Neural crest cell (in vitro differentiated cells): Measurements from ENCODE around the gene FBXW5. TPM values are rescaled to one million over a fixed set of nuclear protein-coding genes. Genes with fewer than 3 reads are reported as not detected.

Experiments used
- DNase-seq: peaks from one replicate; pipeline ENCODE4 v3.0.0; 2021; ENCODE audit warnings: low read depth, mixed read lengths, low spot score
- H3K27ac Mint-ChIP-seq: one replicate; pipeline ENCODE4 v1.8.0; 2021; ENCODE audit warnings: mild to moderate bottlenecking, mixed read lengths; ENCODE audit not compliant: unreplicated experiment
- H3K27me3 Mint-ChIP-seq: 2 replicates; pipeline ENCODE4 v1.8.0; 2021; ENCODE audit warnings: low read depth, mild to moderate bottlenecking, mixed read lengths
- H3K36me3 Mint-ChIP-seq: 2 replicates; pipeline ENCODE4 v1.8.0; 2021; ENCODE audit warnings: low read depth, mild to moderate bottlenecking, mixed read lengths
- H3K4me1 Mint-ChIP-seq: 2 replicates; pipeline ENCODE4 v1.8.0; 2021; ENCODE audit warnings: mixed read lengths
- H3K4me3 Mint-ChIP-seq: one replicate; pipeline ENCODE4 v1.8.0; 2021; ENCODE audit warnings: mild to moderate bottlenecking, mixed read lengths
- H3K9me3 Mint-ChIP-seq: 2 replicates; pipeline ENCODE4 v1.8.0; 2021; ENCODE audit warnings: mixed read lengths
- CTCF ChIP-seq: fragments of 200-600 bp; sonication (generic); conservative IDR thresholded peaks from 2 replicates; pipeline ENCODE4 v1.5.0; 2021; ENCODE audit warnings: antibody characterized with exemption, mild to moderate bottlenecking
- total RNA-seq: library from RNA; stranded (reverse); gene quantifications from 2 replicates; pipeline ENCODE4 v1.2.1, GENCODE V29; 2021

FBXW5 gene
- total RNA-seq, 1 donor from 2014 or later = 81.2 TPM

- no peak overlapping the region for H3K4me3 Mint-ChIP-seq
- no peaks in the 10 kb centered on the region for H3K27me3 Mint-ChIP-seq
- no peaks in the 10 kb centered on the region for H3K9me3 Mint-ChIP-seq
- H3K27ac Mint-ChIP-seq = no peak overlapping the region
- H3K36me3 Mint-ChIP-seq = peaks cover 5% of the 10 kb centered on the region
- no peak for DNase-seq
- H3K4me1 Mint-ChIP-seq = no peaks in the 10 kb centered on the region
- no peak for TF ChIP-seq CTCF
Observed at GRCh38 chr9:136922540-136922939, 22.0 kb downstream of the FBXW5 start.

GRCh38 chr9:136921718-136922117 lies 22.8 kb downstream of the FBXW5 start:
- Mint-ChIP-seq H3K36me3 (peaks cover 8% of the 10 kb centered on the region), H3K27me3 (no peaks in the 10 kb centered on the region), H3K4me1 (no peaks in the 10 kb centered on the region), H3K27ac (no peak overlapping the region), H3K4me3 (no peak overlapping the region), H3K9me3 (no peaks in the 10 kb centered on the region)
- DNase-seq = no peak
- TF ChIP-seq CTCF = no peak

- Mint-ChIP-seq H3K36me3 (peaks cover 8% of the 10 kb centered on the region), H3K27me3 (no peaks in the 10 kb centered on the region), H3K27ac (no peak overlapping the region), H3K4me1 (no peaks in the 10 kb centered on the region), H3K9me3 (no peaks in the 10 kb centered on the region), H3K4me3 (no peak overlapping the region)
- TF ChIP-seq CTCF = no peak
- no peak for DNase-seq
Observed at GRCh38 chr9:136921307-136921706, 23.2 kb downstream of the FBXW5 start.

GRCh38 chr9:136920734-136921231 lies 23.8 kb downstream of the FBXW5 start:
- Mint-ChIP-seq H3K27ac (no peak overlapping the region), H3K27me3 (no peaks in the 10 kb centered on the region), H3K9me3 (no peaks in the 10 kb centered on the region), H3K4me3 (no peak overlapping the region), H3K36me3 (peaks cover 8% of the 10 kb centered on the region), H3K4me1 (no peaks in the 10 kb centered on the region)
- no peak for DNase-seq
- TF ChIP-seq CTCF = no peak

- DNase-seq = no peak
- Mint-ChIP-seq H3K9me3 (no peaks in the 10 kb centered on the region), H3K4me3 (no peak overlapping the region), H3K36me3 (peaks cover 8% of the 10 kb centered on the region), H3K4me1 (no peaks in the 10 kb centered on the region), H3K27me3 (no peaks in the 10 kb centered on the region), H3K27ac (peak overlapping the region; percentile 62)
- TF ChIP-seq CTCF = no peak
Observed at GRCh38 chr9:136920069-136920468, 24.5 kb downstream of the FBXW5 start.

- DNase-seq = no peak
- Mint-ChIP-seq H3K4me1 (no peaks in the 10 kb centered on the region), H3K27ac (peak overlapping the region; percentile 46), H3K36me3 (peaks cover 8% of the 10 kb centered on the region), H3K9me3 (no peaks in the 10 kb centered on the region), H3K27me3 (no peaks in the 10 kb centered on the region), H3K4me3 (no peak overlapping the region)
- TF ChIP-seq CTCF = no peak
Observed at GRCh38 chr9:136917902-136918301, 26.6 kb downstream of the FBXW5 start.
